Thymus (tissue), 11 donors: ENCODE measurements around the gene SH3PXD2A. TPM values are rescaled to one million over a fixed set of nuclear protein-coding genes. Genes with fewer than 3 reads are reported as not detected.

Experiments used
- DNase-seq, 9 donors: peaks; one replicate each; pipeline ENCODE4 v3.0.0-alpha.2; 2013; ENCODE audit warnings: low spot score in 9 of 9, low read depth in 6 of 9, missing footprints in 1 of 9
- H3K27ac ChIP-seq, 2 donors: one replicate each; pipeline ENCODE4 v1.5.1; 2013; ENCODE audit warnings: control low read depth in 1 of 2, low read depth in 1 of 2, low read length in 1 of 2, mild to moderate bottlenecking in 1 of 2, moderate library complexity in 1 of 2
- H3K27me3 ChIP-seq, 2 donors: one replicate each; pipeline ENCODE4 v1.5.1; 2013; ENCODE audit warnings: low read length in 1 of 2; ENCODE audit not compliant: control insufficient read depth in 2 of 2, insufficient read depth in 1 of 2
- H3K36me3 ChIP-seq, 2 donors: one replicate each; pipeline ENCODE4 v1.5.1; 2013; ENCODE audit warnings: low read length in 1 of 2, mild to moderate bottlenecking in 1 of 2, moderate library complexity in 1 of 2; ENCODE audit not compliant: control insufficient read depth in 2 of 2, insufficient read depth in 2 of 2
- H3K4me1 ChIP-seq, 2 donors: one replicate each; pipeline ENCODE4 v1.5.1; 2013; ENCODE audit warnings: low read length in 2 of 2; ENCODE audit not compliant: control insufficient read depth in 2 of 2, insufficient read depth in 2 of 2
- H3K4me3 ChIP-seq, 2 donors: one replicate each; pipeline ENCODE4 v1.5.1; 2013; ENCODE audit warnings: low read length in 2 of 2, control low read depth in 1 of 2, mild to moderate bottlenecking in 1 of 2
- H3K9me3 ChIP-seq, 2 donors: one replicate each; pipeline ENCODE4 v1.5.1; 2013; ENCODE audit warnings: low read length in 1 of 2, mild to moderate bottlenecking in 1 of 2; ENCODE audit not compliant: control insufficient read depth in 2 of 2, insufficient read depth in 1 of 2
- WGBS: extraction: QIAGEN DNeasy Blood & Tissue Kit; methylation state at CpG from one replicate; pipeline ENCODE4 v1.1.7; 2013; 5-methylcytosine and 5-hydroxymethylcytosine counted together
- polyA plus RNA-seq: library from polyadenylated mRNA; stranded (reverse); fragments of 200-250 nt; gene quantifications from one replicate; pipeline ENCODE4 v1.2.3, GENCODE V29; 2013
- total RNA-seq: library from RNA; stranded (reverse); fragments of 120-200 nt; gene quantifications from one replicate; pipeline ENCODE4 v1.2.4, GENCODE V29; 2013
- donor health status: healthy.

SH3PXD2A gene
- total and polyA plus RNA-seq, 2 donors: 3.8 to 9.5 TPM

- Histone ChIP-seq H3K4me1 (no peaks in the 10 kb centered on the region), H3K27ac (peak overlapping the region; percentile 14 to 36), H3K36me3 (peaks cover 54 to 69% of the 10 kb centered on the region in 2 donors), H3K4me3 (no peak overlapping the region), H3K27me3 (no peaks in the 10 kb centered on the region), H3K9me3 (no peaks in the 10 kb centered on the region)
- WGBS: 94% methylated on average over 15 of the region's 15 CpGs
- peak in 1 of 9 donors; percentile 27 for DNase-seq
These were observed 26.3 kb upstream of the SH3PXD2A start for GRCh38 chr10:103881416-103882284.

DNA sequence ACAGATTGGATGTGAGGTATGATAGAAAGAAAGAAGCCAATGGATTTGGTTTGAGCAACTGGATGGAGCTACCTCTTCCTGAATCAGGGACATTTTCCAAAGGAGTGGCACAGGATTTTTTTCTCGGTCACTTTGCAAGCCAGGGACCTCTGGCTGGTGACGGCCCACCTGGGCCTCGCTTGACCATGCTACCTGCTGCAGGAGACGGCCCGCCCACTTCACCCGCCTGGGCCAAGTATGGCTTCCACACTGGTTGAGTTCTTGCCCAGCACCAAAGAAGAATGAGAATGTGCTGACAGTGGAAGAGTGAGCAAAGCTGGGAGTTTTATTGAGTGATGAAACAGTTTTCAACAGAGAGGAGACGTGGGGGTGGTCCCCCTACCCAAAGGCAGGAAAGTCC lies 24.5 kb upstream of the SH3PXD2A start:
- H3K4me3 ChIP-seq: no peak overlapping the region
- H3K9me3 ChIP-seq: no peaks in the 10 kb centered on the region
- no peaks in the 10 kb centered on the region for H3K27me3 ChIP-seq
- DNase-seq: no peak
- H3K4me1 ChIP-seq: no peaks in the 10 kb centered on the region
- H3K36me3 ChIP-seq: peaks cover 47 to 61% of the 10 kb centered on the region in 2 donors
- WGBS: 98% methylated on average over 7 of the region's 7 CpGs
- H3K27ac ChIP-seq: no peak overlapping the region

GRCh38 chr10:103879409-103879808 lies 24.0 kb upstream of the SH3PXD2A start:
- WGBS: 94% methylated on average over 9 of the region's 9 CpGs
- Histone ChIP-seq H3K27ac (no peak overlapping the region), H3K9me3 (no peaks in the 10 kb centered on the region), H3K4me1 (no peaks in the 10 kb centered on the region), H3K27me3 (no peaks in the 10 kb centered on the region), H3K36me3 (peaks cover 43 to 57% of the 10 kb centered on the region in 2 donors), H3K4me3 (no peak overlapping the region)
- no peak for DNase-seq

DNA sequence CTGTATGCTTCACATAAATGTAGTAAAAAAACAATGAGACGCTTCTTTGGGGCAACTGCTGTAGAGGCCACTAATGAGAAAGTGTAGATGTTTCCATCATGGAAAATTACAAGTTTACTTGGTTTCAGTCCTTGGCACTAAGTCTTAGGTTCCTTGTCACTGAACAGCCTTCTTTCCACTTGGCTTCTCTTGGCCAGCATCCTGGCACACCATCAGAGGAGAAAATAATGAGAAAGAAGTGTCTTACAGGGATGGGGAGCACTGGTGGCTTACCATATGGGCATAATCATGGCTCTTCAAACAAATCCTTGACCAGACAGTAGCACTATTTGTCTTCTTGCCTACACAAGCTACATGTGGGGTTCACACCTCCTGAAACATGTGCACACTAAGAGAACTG lies 22.5 kb upstream of the SH3PXD2A start:
- H3K27ac ChIP-seq: no peak overlapping the region
- WGBS: 94% methylated on average over 1 of the region's 1 CpG
- peaks cover 47% of the 10 kb centered on the region in 2 donors for H3K36me3 ChIP-seq
- no peak overlapping the region for H3K4me3 ChIP-seq
- no peak for DNase-seq
- no peaks in the 10 kb centered on the region for H3K4me1 ChIP-seq
- H3K27me3 ChIP-seq: no peaks in the 10 kb centered on the region
- H3K9me3 ChIP-seq: no peaks in the 10 kb centered on the region

DNA sequence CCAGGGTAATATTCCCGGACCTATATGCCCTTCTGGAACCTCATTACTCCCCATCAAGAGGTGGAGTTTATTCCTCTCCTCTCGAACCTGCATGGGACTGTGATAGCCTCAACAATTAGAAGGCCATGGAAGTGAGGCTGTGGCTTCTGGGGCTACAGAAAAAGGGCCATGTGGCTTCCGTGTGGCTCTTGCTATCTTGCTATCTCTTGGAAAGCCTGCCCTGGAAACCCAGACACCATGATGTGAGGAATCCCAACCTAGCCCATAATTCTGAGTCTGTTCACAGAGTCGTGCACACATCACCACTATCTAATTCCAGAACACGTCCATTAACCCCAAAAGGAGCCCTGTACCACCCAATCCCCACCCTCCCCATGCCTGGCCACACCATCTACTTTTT lies 20.8 kb upstream of the SH3PXD2A start:
- Histone ChIP-seq H3K4me1 (no peaks in the 10 kb centered on the region), H3K4me3 (no peak overlapping the region), H3K36me3 (peaks cover 33 to 37% of the 10 kb centered on the region in 2 donors), H3K9me3 (no peaks in the 10 kb centered on the region), H3K27me3 (no peaks in the 10 kb centered on the region), H3K27ac (no peak overlapping the region)
- 97% methylated on average over 5 of the region's 5 CpGs for WGBS
- DNase-seq: no peak

- DNase-seq: no peak
- WGBS: 97% methylated on average over 6 of the region's 6 CpGs
- H3K36me3 ChIP-seq: peaks cover 20 to 28% of the 10 kb centered on the region in 2 donors
- H3K9me3 ChIP-seq: no peaks in the 10 kb centered on the region
- H3K4me3 ChIP-seq: no peak overlapping the region
- no peak overlapping the region for H3K27ac ChIP-seq
- no peaks in the 10 kb centered on the region for H3K4me1 ChIP-seq
- H3K27me3 ChIP-seq: no peaks in the 10 kb centered on the region
These were observed 19.4 kb upstream of the SH3PXD2A start for GRCh38 chr10:103874730-103875129.

DNA sequence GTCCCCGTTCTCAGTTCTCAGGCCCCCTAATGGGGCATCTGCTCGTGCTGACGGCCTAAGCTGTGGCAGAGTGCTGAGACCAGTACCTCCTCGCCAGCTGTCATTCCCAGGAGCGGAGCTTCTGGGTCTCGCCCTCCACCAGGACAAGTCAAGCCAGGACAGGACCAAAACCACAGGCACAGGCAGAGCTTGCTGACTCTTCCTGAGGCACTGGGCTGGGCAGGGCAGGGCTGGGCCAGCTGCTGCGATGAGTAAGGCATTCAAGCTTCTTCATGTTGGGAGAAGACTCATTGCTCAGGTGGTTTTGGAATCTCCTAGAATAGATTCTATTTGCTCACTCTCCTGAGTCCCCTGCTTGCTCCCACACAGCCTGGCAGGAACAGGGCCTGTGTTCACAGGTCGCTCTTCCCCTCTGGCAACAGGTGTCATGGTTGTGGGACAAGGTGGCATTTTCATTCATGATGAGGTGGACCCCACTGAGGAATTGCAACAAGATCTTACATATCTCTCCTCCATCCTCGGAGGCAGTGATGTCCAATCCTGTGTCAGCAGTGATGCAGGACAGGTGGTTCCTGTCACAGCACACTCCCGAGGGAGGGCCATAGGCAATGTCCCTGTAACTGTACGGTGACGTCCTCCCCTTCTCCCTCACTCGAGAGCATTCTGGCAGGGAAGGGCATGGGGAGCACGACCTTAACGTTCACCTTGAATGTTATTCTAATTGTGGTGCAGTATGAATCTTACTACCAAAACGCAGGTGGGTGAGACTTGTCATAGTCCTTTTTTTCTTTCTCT lies 17.0 kb upstream of the SH3PXD2A start:
- WGBS: 94% methylated on average over 16 of the region's 16 CpGs
- Histone ChIP-seq H3K4me3 (no peak overlapping the region), H3K9me3 (no peaks in the 10 kb centered on the region), H3K27ac (peak overlapping the region in 1 of 2 donors; percentile 60), H3K4me1 (no peaks in the 10 kb centered on the region), H3K36me3 (peaks cover 2 to 11% of the 10 kb centered on the region in 2 donors), H3K27me3 (no peaks in the 10 kb centered on the region)
- no peak for DNase-seq

DNA sequence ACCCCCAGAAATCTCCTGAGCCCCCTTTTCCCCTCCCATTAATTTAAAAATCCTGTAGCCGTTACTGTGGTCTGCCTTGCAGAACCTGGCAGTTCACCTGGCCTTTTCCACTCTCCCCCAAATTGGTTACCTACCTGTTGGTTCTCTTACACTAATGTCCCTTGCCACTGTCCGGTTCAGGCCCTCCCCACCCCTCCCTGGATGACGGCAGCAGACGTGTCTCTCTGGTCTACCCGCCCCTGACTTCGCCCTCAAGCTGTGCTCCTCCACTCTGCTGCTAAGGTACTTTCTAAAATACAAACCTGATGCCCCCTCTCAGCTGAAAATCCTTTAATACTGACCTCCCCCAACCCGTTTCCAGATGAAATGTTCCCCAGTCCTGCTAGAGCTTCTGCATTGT lies 15.6 kb upstream of the SH3PXD2A start:
- Histone ChIP-seq H3K36me3 (peaks cover 2 to 11% of the 10 kb centered on the region in 2 donors), H3K27ac (no peak overlapping the region), H3K9me3 (no peaks in the 10 kb centered on the region), H3K4me1 (no peaks in the 10 kb centered on the region), H3K4me3 (no peak overlapping the region), H3K27me3 (no peaks in the 10 kb centered on the region)
- DNase-seq: no peak
- 96% methylated on average over 7 of the region's 7 CpGs for WGBS

DNA sequence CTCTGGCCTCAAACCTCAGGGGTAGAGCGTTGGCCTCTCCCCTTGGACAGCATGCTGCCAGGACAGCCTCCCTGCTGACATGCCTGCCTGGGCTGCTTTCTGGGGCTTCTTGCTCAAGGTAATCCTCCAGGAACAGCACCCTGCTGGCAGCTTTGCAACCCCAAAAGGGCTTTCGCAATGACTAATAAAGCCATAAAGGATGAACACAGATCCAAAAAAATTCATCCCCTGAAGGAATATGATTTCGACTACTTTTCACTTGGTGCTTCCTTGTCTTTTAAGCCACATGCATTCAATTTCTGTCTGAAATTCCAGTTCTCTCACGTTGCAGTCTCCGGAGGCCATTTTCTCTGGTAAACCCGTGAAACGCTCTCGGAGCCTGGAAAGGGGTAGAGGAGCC lies 15.1 kb upstream of the SH3PXD2A start:
- Histone ChIP-seq H3K36me3 (peaks cover 2 to 11% of the 10 kb centered on the region in 2 donors), H3K27ac (no peak overlapping the region), H3K4me3 (no peak overlapping the region), H3K4me1 (no peaks in the 10 kb centered on the region), H3K9me3 (no peaks in the 10 kb centered on the region), H3K27me3 (no peaks in the 10 kb centered on the region)
- DNase-seq: no peak
- WGBS: 94% methylated on average over 8 of the region's 8 CpGs
